Coronary artery (tissue), 2 donors: ENCODE data around the gene KLHL41.
"Not testable (repeated sequence)": the region's sequence is repeated elsewhere in the genome, so short reads cannot be mapped to it uniquely, and the experiment has no call there.

ENCODE experiments used
- DNase-seq: peaks from one replicate; pipeline ENCODE4 v3.0.0-alpha.2; 2017; ENCODE audit warnings: low spot score
- H3K27ac ChIP-seq, 2 donors: fragments of 200-600 bp; sonication (generic); one replicate each; pipeline ENCODE4 v1.5.1; 2016 to 2019
- H3K4me3 ChIP-seq: fragments of 200-600 bp; sonication (generic); 2 replicates; pipeline ENCODE4 v1.5.1; 2016; ENCODE audit warnings: mild to moderate bottlenecking, moderate library complexity
- CTCF ChIP-seq: fragments of 200-600 bp; sonication (generic); IDR thresholded peaks from one replicate; pipeline ENCODE4 v1.5.1; 2019; ENCODE audit warnings: antibody characterized with exemption

The KLHL41 gene

GRCh38 chr2:169540146-169540545 lies 30.6 kb downstream of the KLHL41 start:
- DNase-seq: no peak
- TF ChIP-seq CTCF: no peak
- no peak overlapping the region for H3K4me3 ChIP-seq
- no peak overlapping the region for H3K27ac ChIP-seq

DNA sequence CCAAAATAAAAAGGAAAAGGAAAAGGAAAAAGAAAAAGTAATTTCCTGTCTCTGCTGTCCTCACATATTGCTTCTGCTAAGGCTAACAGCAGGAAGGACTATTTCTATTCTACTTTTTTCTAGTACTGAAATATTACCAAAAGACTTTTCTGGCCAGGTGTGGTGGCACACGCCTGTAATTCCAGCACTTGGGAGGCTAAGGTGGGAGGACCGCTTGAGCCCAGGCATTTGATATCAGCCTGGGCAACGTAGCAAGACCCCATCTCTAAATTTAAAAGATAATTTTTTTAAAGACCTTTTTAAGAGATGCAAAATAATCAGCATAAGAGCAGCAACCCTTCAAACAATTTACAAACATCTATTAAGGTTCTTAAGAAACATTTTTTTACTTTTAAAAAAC lies 32.9 kb downstream of the KLHL41 start:
- no peak for DNase-seq
- Histone ChIP-seq H3K4me3 (no peak overlapping the region), H3K27ac (no peak overlapping the region)
- no peak for TF ChIP-seq CTCF

- Histone ChIP-seq H3K4me3 (no peak overlapping the region), H3K27ac (no peak overlapping the region)
- TF ChIP-seq CTCF: no peak
- no peak for DNase-seq
Measured at GRCh38 chr2:169546756-169547155, 37.3 kb downstream of the KLHL41 start.

DNA sequence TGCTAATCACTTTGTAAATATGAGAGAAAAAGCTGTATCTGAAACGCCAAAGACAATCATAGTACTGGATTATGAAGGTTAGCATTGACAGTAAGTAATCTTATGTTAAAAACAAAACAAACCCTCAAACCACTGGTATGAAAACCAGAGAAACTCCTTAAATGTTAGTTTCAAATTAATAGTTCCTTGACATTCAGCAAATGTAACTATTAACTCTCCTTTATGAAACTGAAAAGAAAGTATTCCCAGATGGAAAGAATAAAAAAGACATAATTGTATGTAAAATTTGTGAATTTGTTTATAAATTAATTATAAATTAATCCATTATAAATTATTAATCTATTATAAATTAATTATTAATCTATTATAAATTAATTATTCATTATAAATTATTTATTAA lies 51.9 kb downstream of the KLHL41 start:
- no peak for DNase-seq
- no peak overlapping the region for H3K27ac ChIP-seq
- no peak overlapping the region for H3K4me3 ChIP-seq
- no peak for TF ChIP-seq CTCF

- DNase-seq, H3K27ac ChIP-seq, H3K4me3 ChIP-seq: not testable (repeated sequence)
Measured at GRCh38 chr2:169562084-169562483, 52.6 kb downstream of the KLHL41 start.

- DNase-seq: no peak
- Histone ChIP-seq H3K4me3 (no peak overlapping the region), H3K27ac (no peak overlapping the region)
- no peak for TF ChIP-seq CTCF
Measured at GRCh38 chr2:169562519-169562918, 53.0 kb downstream of the KLHL41 start.

DNA sequence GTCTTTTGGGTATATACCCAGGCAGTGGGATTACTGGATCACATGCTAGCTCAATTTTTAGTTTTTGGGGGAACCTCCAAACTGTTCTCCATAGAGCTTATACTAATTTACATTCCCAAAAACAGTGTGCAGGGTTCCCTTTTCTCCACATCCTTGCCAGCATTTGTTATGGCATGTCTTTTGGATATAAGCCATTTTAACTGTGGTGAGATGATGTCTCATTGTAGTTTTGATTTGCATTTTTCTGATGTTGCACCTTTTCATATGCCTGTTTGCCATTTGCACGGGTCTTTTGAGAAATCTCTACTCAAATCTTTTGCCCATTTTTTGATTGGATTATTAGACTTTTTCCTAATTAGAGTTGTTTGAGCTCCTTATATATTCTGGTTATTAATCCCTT lies 56.2 kb downstream of the KLHL41 start:
- DNase-seq: no peak
- no peak overlapping the region for H3K4me3 ChIP-seq
- no peak overlapping the region for H3K27ac ChIP-seq
- no peak for TF ChIP-seq CTCF

GRCh38 chr2:169569948-169570347 lies 60.4 kb downstream of the KLHL41 start:
- no peak for DNase-seq
- Histone ChIP-seq H3K27ac (no peak overlapping the region), H3K4me3 (no peak overlapping the region)
- TF ChIP-seq CTCF: no peak

- not testable (repeated sequence) for DNase-seq, H3K4me3 ChIP-seq, H3K27ac ChIP-seq
Measured at GRCh38 chr2:169570752-169571151, 61.2 kb downstream of the KLHL41 start.
